ES-I3 (cell line): ENCODE data around the gene EIF4G3.
"Not testable (repeated sequence)": the region's sequence is repeated elsewhere in the genome, so short reads cannot be mapped to it uniquely, and the experiment has no call there.

Source experiments
- H3K36me3 ChIP-seq: 2 replicates; pipeline ENCODE4 v1.6.1; 2013; ENCODE audit warnings: mild to moderate bottlenecking, low read length, control low read depth, moderate library complexity; ENCODE audit not compliant: insufficient read depth
- H3K4me1 ChIP-seq: 2 replicates; pipeline ENCODE4 v1.6.1; 2013; ENCODE audit warnings: mild to moderate bottlenecking, control low read depth, low read length; ENCODE audit not compliant: insufficient read depth
- H3K9ac ChIP-seq: 2 replicates; pipeline ENCODE4 v1.6.1; 2013; ENCODE audit warnings: low read depth, mild to moderate bottlenecking, low read length, moderate library complexity
- H3K9me3 ChIP-seq: 2 replicates; pipeline ENCODE4 v1.6.1; 2013; ENCODE audit warnings: mild to moderate bottlenecking, low read length, moderate library complexity; ENCODE audit not compliant: control insufficient read depth, insufficient read depth

Gene EIF4G3

DNA sequence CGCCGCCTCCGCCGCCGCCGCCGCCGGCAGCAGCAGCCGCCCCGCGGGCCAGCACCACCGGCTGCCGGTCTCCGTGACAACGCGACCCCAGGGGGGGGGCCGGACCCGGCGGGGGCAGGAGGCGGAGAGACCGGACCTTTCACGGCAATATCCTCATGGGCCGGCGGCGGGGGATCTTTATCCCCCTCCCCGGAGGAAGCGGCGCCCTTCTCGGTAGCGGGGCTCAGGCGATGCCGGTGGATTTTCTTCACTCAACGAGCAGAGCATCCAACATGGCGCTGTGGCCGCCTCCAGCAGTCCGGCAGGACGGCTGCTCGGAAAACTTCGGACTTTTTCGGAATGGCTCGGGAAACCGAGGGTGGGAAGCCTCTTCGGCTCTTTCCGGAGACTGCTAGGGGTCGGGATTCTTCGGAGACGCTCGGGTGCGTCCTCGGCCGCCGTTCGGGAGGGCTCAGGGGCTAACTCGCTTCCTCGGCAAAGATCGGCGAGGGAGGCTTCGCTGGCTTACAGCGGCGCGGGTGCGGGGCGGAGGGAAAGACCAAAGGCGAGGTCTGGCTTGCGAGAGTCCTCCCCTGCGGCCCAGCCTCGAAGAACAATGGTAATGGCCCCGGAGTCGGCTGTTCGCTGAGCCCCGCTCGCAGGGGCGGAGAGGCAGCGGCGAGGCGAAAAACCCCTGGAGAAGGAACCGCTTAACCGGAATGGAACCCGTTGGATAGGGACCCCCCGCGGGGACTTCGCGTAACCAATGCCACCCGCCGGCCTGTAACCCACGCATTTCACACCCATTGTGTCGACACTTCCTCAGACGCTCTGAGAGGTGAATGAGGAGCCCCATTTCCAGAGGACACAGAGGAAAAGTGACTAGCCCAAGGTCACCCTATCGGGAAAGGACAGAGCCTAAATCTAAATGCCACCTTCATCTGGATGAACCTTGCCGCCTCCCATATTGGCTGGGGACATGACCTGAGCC, at the start of gene EIF4G3:
Gene EIF4G3, minus strand, starts transcription at position 312 of the 970 bp plus-strand sequence. CDS start 174,155 bp downstream, outside the sequence.
- Histone ChIP-seq H3K36me3 (no peaks in the 10 kb centered on the region), H3K9me3 (no peaks in the 10 kb centered on the region), H3K9ac (peak within 1 kb of the TSS; percentile 79), H3K4me1 (no peaks in the 10 kb centered on the region)

- Histone ChIP-seq H3K9me3 (no peaks in the 10 kb centered on the region), H3K36me3 (peaks cover 7% of the 10 kb centered on the region; the same call in 1 of the 2 replicates), H3K9ac (no peak overlapping the region), H3K4me1 (no peaks in the 10 kb centered on the region)
Measured at GRCh38 chr1:21225065-21225464, 48.4 kb upstream of the EIF4G3 start.

DNA sequence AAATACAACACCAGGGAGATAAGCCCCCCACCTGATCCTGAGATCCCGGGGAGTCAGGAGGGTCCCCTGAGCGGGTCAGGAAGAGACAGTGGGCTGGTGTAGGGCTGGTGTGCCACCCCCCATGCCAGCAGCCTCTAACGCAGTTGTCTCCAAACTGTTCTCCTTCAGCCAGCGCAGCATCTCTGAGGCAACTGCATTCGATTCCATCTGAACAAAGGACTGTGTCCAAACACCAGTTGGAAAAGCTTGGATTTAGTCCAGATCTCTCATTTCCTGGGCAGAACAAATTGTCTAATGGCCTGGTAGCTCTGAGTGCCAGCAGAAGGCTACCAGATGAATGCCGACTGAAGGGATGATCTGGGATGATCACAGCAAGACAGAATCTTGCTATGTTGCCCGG, 44.1 kb upstream of the EIF4G3 start:
- Histone ChIP-seq H3K36me3 (peaks cover 7% of the 10 kb centered on the region; the same call in 1 of the 2 replicates), H3K9ac (no peak overlapping the region), H3K9me3 (no peaks in the 10 kb centered on the region), H3K4me1 (peaks cover 8% of the 10 kb centered on the region; the same call in 1 of the 2 replicates)

DNA sequence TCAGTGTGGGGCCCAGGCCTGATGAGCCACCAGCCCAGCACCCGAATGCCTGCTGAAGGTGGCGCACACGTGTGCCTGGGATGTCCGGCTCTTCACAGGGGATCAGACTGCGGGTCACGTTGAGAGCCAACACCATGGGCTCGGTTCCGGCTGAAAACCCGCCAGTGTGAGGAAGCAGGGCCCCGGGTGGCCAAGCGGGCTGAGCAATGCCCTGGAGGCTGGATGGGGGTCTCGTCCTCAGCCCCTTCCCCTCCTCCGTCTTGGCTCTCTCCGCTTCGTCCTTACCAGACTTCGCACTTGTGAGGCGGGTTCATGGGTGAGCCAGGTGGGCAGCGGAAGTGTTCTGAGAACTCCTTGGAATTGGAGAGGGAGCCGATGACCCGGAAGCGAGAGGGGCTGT, 43.0 kb upstream of the EIF4G3 start:
- Histone ChIP-seq H3K9me3 (no peaks in the 10 kb centered on the region), H3K36me3 (peaks cover 5% of the 10 kb centered on the region; the same call in 1 of the 2 replicates), H3K9ac (no peak overlapping the region), H3K4me1 (peaks cover 8% of the 10 kb centered on the region; the same call in 1 of the 2 replicates)

DNA sequence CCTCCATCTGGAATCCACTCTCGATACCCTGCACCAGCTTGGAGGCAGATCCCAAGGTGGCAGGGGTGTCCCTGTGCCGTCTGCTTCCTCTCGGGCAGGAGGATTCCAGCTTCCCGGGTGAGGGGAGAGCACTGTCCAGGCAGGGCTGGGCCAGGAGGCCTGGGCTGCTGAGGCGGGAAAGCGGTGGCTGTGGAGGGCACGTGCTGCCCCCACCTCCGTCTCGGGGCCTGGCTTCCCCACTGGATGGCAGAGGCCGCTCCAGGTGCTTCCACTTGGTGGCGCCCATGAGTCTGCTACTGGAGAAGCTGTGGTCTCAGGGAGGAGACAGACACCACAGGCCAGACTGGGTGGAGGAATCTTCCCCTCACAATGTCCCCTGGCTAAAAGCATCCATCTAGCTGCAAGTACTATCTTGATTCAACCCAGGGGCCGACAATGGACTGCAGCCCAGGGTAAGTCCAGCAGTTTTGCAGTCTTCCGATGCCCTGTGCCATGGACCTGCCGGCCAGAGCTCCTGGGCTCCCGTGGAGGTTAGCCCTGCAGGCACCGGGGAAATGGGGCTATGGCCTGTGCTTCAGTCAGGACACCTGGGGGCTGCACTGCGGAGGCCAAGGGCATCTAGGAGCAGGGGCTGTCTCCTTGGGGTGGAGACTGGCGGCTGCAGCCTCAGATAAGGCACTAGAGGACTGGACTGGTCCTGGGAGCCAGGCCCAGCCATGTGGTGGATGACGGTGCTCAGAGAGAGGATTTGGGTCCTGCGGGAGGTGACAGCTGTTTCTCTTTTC, 41.3 kb upstream of the EIF4G3 start:
- H3K9ac ChIP-seq: no peak overlapping the region

DNA sequence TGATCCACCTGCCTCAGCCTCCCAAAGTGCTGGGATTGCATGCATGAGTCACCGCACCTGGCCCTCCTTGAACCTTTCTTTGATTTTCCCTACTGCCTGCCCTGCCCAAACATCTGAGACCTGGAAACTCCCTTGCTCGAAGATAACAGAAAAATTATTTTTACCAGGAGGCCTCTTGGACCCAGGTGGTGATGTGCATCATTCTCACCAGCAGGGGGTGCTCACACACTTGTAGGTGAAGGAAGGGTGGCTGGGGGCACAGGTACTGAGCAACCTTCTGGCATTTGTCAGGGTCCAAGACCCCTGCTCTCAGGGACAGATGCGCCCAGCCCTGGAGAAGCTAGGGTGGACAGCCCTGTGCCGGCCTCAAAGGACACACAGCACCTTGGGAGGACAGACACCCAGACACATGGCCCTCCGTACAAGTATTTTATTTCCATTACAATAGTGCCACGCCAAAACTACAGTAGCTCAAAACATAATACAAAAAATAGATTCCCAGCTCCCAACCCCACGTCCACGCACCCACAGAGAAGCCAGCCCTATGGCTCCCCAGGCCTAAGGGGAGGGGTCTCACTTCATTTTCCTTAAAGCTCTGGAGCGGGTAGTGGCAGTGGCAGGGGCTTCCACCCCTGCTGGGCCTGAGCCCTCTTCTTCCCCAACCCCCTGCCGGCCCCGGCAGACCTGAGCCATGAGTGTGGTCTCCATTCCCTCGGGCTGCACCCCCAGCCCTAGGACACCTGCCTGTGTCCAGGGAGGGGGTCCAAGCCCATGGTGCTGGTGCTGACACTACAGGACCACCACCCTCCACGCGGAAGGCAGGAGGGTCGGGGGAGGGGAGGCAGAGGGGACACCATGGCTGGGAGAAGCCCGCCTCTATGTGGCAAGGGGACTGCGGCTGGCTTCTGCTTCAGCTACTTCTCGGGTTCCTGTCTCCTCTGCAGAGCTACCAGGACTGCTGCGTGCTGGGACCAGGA, 40.4 kb upstream of the EIF4G3 start:
- Histone ChIP-seq H3K4me1 (peaks cover 8% of the 10 kb centered on the region; the same call in 1 of the 2 replicates), H3K9me3 (no peaks in the 10 kb centered on the region), H3K9ac (no peak overlapping the region), H3K36me3 (peaks cover 3% of the 10 kb centered on the region; the same call in 1 of the 2 replicates)

More for the DNA sequence above, 41.3 kb upstream of the EIF4G3 start:
- Histone ChIP-seq H3K9me3 (no peaks in the 10 kb centered on the region), H3K36me3 (peaks cover 3% of the 10 kb centered on the region; the same call in 1 of the 2 replicates), H3K4me1 (peaks cover 8% of the 10 kb centered on the region; the same call in 1 of the 2 replicates)

DNA sequence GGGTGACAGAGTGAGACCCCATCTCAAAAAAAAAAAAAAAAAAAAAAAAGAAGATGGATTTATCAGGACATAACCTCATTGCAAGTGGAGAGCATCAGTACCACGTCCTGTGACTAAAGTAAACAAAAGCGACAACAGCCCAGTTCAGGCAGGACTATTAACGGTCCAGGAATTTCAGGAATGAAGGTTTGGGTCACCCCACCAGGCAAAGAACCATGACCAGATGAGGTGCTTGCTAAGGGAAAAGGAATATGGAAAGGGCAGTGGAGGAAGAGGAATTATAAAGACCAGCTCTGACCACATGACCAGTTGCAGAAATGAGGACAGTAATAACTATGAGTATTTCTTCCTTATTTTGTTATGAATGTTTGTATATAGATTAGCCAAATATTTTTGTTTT, 35.4 kb upstream of the EIF4G3 start:
- no peaks in the 10 kb centered on the region for H3K36me3 ChIP-seq

GRCh38 chr1:21208137-21208700, 31.5 kb upstream of the EIF4G3 start:
- not testable (repeated sequence) for H3K4me1 ChIP-seq, H3K9me3 ChIP-seq, H3K9ac ChIP-seq, H3K36me3 ChIP-seq

More for the DNA sequence above, 35.4 kb upstream of the EIF4G3 start:
- H3K9ac ChIP-seq: no peak overlapping the region
- H3K4me1 ChIP-seq: peaks cover 2% of the 10 kb centered on the region; the same call in 1 of the 2 replicates
- no peaks in the 10 kb centered on the region for H3K9me3 ChIP-seq

- Histone ChIP-seq H3K9ac (no peak overlapping the region), H3K9me3 (no peaks in the 10 kb centered on the region), H3K36me3 (no peaks in the 10 kb centered on the region), H3K4me1 (no peaks in the 10 kb centered on the region)
Measured at GRCh38 chr1:21206117-21206516, 29.4 kb upstream of the EIF4G3 start.

DNA sequence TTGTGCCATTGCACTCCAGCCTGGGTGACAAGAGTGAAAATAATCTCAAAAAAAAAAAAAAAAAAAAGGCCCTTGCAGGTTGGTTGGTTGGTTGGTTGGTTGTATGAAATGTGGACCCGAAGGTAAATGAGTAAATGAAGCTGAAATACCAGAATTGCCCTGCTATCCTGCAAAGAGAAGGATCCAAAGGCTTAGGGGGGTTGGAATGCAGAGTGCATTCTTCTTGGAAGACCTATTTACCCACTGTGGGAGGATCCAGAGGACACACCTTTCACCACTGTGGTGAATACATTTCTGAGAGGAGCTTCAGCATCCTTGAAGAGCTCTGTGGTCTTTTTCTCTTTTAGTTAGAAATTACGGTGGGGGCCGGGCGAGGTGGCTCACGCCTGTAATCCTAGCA, 28.7 kb upstream of the EIF4G3 start:
- Histone ChIP-seq H3K4me1 (no peaks in the 10 kb centered on the region), H3K9ac (no peak overlapping the region), H3K36me3 (no peaks in the 10 kb centered on the region), H3K9me3 (no peaks in the 10 kb centered on the region)

- Histone ChIP-seq H3K9me3 (no peaks in the 10 kb centered on the region), H3K9ac (no peak overlapping the region), H3K36me3 (no peaks in the 10 kb centered on the region), H3K4me1 (no peaks in the 10 kb centered on the region)
Measured at GRCh38 chr1:21201650-21202049, 25.0 kb upstream of the EIF4G3 start.

DNA sequence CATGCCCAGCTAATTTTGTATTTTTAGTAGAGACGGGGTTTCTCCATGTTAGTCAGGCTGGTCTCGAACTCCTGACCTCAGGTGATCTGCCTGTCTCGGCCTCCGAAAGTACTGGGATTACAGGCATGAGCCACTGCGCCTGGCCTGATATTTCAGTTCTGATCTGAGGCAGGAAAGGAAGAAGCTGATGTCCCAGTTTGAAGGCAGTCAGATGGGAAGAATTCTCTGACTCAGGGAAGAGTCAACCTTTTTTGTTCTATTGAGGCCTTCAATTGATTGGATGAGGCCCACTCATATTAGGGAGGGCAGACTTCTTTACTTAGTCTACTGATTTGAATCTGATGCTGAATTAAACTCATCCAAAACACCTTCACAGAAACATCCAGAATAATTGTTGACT, 24.5 kb upstream of the EIF4G3 start:
- H3K9me3 ChIP-seq, H3K9ac ChIP-seq, H3K4me1 ChIP-seq, H3K36me3 ChIP-seq: not testable (repeated sequence)

GRCh38 chr1:21200767-21201166, 24.1 kb upstream of the EIF4G3 start:
- H3K9me3 ChIP-seq: no peaks in the 10 kb centered on the region
- H3K9ac ChIP-seq: no peak overlapping the region
- H3K4me1 ChIP-seq: no peaks in the 10 kb centered on the region
- no peaks in the 10 kb centered on the region for H3K36me3 ChIP-seq
